Measurements from ENCODE around the gene TNNT2.

TNNT2 gene

GRCh38 chr1:201360901-201361651 is 16.4 kb downstream of the TNNT2 start:
- DNase-seq (ENCODE audit: insufficient read length, low spot score) (no peak), FAIRE-seq (no peak)
- TF ChIP-seq SPI1 (IDR thresholded peaks at IDR 0.05; ENCODE audit: low read depth, low read length) (no peak), PAX5 (IDR thresholded peaks at IDR 0.05; ENCODE audit: insufficient read depth, low read length, severe bottlenecking) (no peak), TAF1 (IDR thresholded peaks at IDR 0.05; ENCODE audit: low read depth, low read length) (no peak), POLR2A (IDR thresholded peaks at IDR 0.05; ENCODE audit: low read depth, low read length) (no peak), POU2F2 (IDR thresholded peaks at IDR 0.05; ENCODE audit: low read depth, low read length) (no peak), POLR2AphosphoS5 (IDR thresholded peaks at IDR 0.05; ENCODE audit: low read depth, low read length) (no peak)

GRCh38 chr1:201360486-201360885 is 17.0 kb downstream of the TNNT2 start:
- no peak for TF ChIP-seq TAF1 (IDR thresholded peaks at IDR 0.05; ENCODE audit: low read depth, low read length)
- no peak for TF ChIP-seq POU2F2 (IDR thresholded peaks at IDR 0.05; ENCODE audit: low read depth, low read length)
- no peak for TF ChIP-seq PAX5 (IDR thresholded peaks at IDR 0.05; ENCODE audit: insufficient read depth, low read length, severe bottlenecking)
- no peak for TF ChIP-seq POLR2A (IDR thresholded peaks at IDR 0.05; ENCODE audit: low read depth, low read length)
- TF ChIP-seq POLR2AphosphoS5 (IDR thresholded peaks at IDR 0.05; ENCODE audit: low read depth, low read length): no peak
- no peak for TF ChIP-seq SPI1 (IDR thresholded peaks at IDR 0.05; ENCODE audit: low read depth, low read length)
- FAIRE-seq: no peak
- DNase-seq (ENCODE audit: insufficient read length, low spot score): no peak

- DNase-seq (ENCODE audit: insufficient read length, low spot score): no peak
- FAIRE-seq: no peak
- TF ChIP-seq SPI1 (IDR thresholded peaks at IDR 0.05; ENCODE audit: low read depth, low read length): no peak
- TF ChIP-seq POLR2AphosphoS5 (IDR thresholded peaks at IDR 0.05; ENCODE audit: low read depth, low read length): no peak
- TF ChIP-seq PAX5 (IDR thresholded peaks at IDR 0.05; ENCODE audit: insufficient read depth, low read length, severe bottlenecking): no peak
- no peak for TF ChIP-seq TAF1 (IDR thresholded peaks at IDR 0.05; ENCODE audit: low read depth, low read length)
- TF ChIP-seq POLR2A (IDR thresholded peaks at IDR 0.05; ENCODE audit: low read depth, low read length): no peak
Measured at GRCh38 chr1:201359873-201360210, 17.6 kb downstream of the TNNT2 start.

GRCh38 chr1:201359031-201359872 is 18.2 kb downstream of the TNNT2 start:
- FAIRE-seq: no peak
- no peak for TF ChIP-seq POU2F2 (IDR thresholded peaks at IDR 0.05; ENCODE audit: low read depth, low read length)
- TF ChIP-seq PAX5 (IDR thresholded peaks at IDR 0.05; ENCODE audit: insufficient read depth, low read length, severe bottlenecking): no peak
- no peak for TF ChIP-seq POLR2A (IDR thresholded peaks at IDR 0.05; ENCODE audit: low read depth, low read length)
- TF ChIP-seq SPI1 (IDR thresholded peaks at IDR 0.05; ENCODE audit: low read depth, low read length): no peak
- no peak for TF ChIP-seq POLR2AphosphoS5 (IDR thresholded peaks at IDR 0.05; ENCODE audit: low read depth, low read length)
- no peak for TF ChIP-seq TAF1 (IDR thresholded peaks at IDR 0.05; ENCODE audit: low read depth, low read length)
- DNase-seq (ENCODE audit: insufficient read length, low spot score): no peak

- FAIRE-seq (no peak), DNase-seq (ENCODE audit: insufficient read length, low spot score) (no peak)
- TF ChIP-seq PAX5 (IDR thresholded peaks at IDR 0.05; ENCODE audit: insufficient read depth, low read length, severe bottlenecking): no peak
- no peak for TF ChIP-seq POLR2A (IDR thresholded peaks at IDR 0.05; ENCODE audit: low read depth, low read length)
- TF ChIP-seq SPI1 (IDR thresholded peaks at IDR 0.05; ENCODE audit: low read depth, low read length): no peak
Measured at GRCh38 chr1:201358596-201358995, 18.9 kb downstream of the TNNT2 start.

GRCh38 chr1:201357636-201358348 is 19.7 kb downstream of the TNNT2 start:
- DNase-seq (ENCODE audit: insufficient read length, low spot score): no peak
- no peak for FAIRE-seq
- TF ChIP-seq SPI1 (IDR thresholded peaks at IDR 0.05; ENCODE audit: low read depth, low read length): no peak
- TF ChIP-seq POLR2A (IDR thresholded peaks at IDR 0.05; ENCODE audit: low read depth, low read length): no peak
- no peak for TF ChIP-seq POU2F2 (IDR thresholded peaks at IDR 0.05; ENCODE audit: low read depth, low read length)
- TF ChIP-seq PAX5 (IDR thresholded peaks at IDR 0.05; ENCODE audit: insufficient read depth, low read length, severe bottlenecking): no peak
- TF ChIP-seq TAF1 (IDR thresholded peaks at IDR 0.05; ENCODE audit: low read depth, low read length): no peak
- TF ChIP-seq POLR2AphosphoS5 (IDR thresholded peaks at IDR 0.05; ENCODE audit: low read depth, low read length): no peak

- DNase-seq (ENCODE audit: insufficient read length, low spot score) (no peak), FAIRE-seq (no peak)
- TF ChIP-seq SPI1 (IDR thresholded peaks at IDR 0.05; ENCODE audit: low read depth, low read length) (no peak), TAF1 (IDR thresholded peaks at IDR 0.05; ENCODE audit: low read depth, low read length) (no peak), POU2F2 (IDR thresholded peaks at IDR 0.05; ENCODE audit: low read depth, low read length) (no peak), POLR2A (IDR thresholded peaks at IDR 0.05; ENCODE audit: low read depth, low read length) (no peak)
Measured at GRCh38 chr1:201357211-201357610, 20.3 kb downstream of the TNNT2 start.

- FAIRE-seq (no peak), DNase-seq (ENCODE audit: insufficient read length, low spot score) (no peak)
- TF ChIP-seq TAF1 (IDR thresholded peaks at IDR 0.05; ENCODE audit: low read depth, low read length) (no peak), POU2F2 (IDR thresholded peaks at IDR 0.05; ENCODE audit: low read depth, low read length) (no peak), SPI1 (IDR thresholded peaks at IDR 0.05; ENCODE audit: low read depth, low read length) (no peak), PAX5 (IDR thresholded peaks at IDR 0.05; ENCODE audit: insufficient read depth, low read length, severe bottlenecking) (no peak)
Measured at GRCh38 chr1:201356701-201357100, 20.8 kb downstream of the TNNT2 start.

GRCh38 chr1:201356236-201356635 is 21.2 kb downstream of the TNNT2 start:
- DNase-seq (ENCODE audit: insufficient read length, low spot score) (no peak), FAIRE-seq (no peak)
- TF ChIP-seq PAX5 (IDR thresholded peaks at IDR 0.05; ENCODE audit: insufficient read depth, low read length, severe bottlenecking): no peak
